HG03354 (cell line): ENCODE results near the gene VCP.

ENCODE experiments used
- ATAC-seq: cut with Tn5 transposase; IDR thresholded peaks from one replicate; pipeline ENCODE4 v1.9.1; 2021; ENCODE audit warnings: mild to moderate bottlenecking; ENCODE audit not compliant: unreplicated experiment, poor library complexity, severe bottlenecking

The VCP gene

GRCh38 chr9:35104586-35104985, 32.2 kb upstream of the VCP start:
- ATAC-seq, result no peak

- ATAC-seq, result no peak
Measured at GRCh38 chr9:35103660-35104191, 31.3 kb upstream of the VCP start.

- ATAC-seq, result peak; percentile 94
Measured at GRCh38 chr9:35102769-35103659, 30.6 kb upstream of the VCP start, which contains the start of gene STOML2. Gene STOML2 (minus strand): TSS chr9:35103131. CDS start chr9:35103094, 37 bp downstream.

- ATAC-seq, result no peak
Measured at GRCh38 chr9:35102465-35102768, 30.0 kb upstream of the VCP start.

GRCh38 chr9:35097573-35097972, 25.1 kb upstream of the VCP start:
- no peak for ATAC-seq

GRCh38 chr9:35096035-35096849, 23.8 kb upstream of the VCP start, which contains the start of gene PIGO:
Gene PIGO (minus strand): TSS chr9:35096591. CDS start chr9:35095565, 1,026 bp downstream.
- peak; percentile 92 for ATAC-seq

GRCh38 chr9:35091536-35091935, 19.1 kb upstream of the VCP start:
- ATAC-seq, result no peak

GRCh38 chr9:35089434-35089833, 17.0 kb upstream of the VCP start:
- no peak for ATAC-seq

- no peak for ATAC-seq
Measured at GRCh38 chr9:35085078-35085477, 12.7 kb upstream of the VCP start.

GRCh38 chr9:35079426-35080341, 7.3 kb upstream of the VCP start, which contains the start of gene FANCG:
Gene FANCG (minus strand): TSS chr9:35079942. CDS start chr9:35079524, 418 bp downstream.
- ATAC-seq, result peak; percentile 88

- no peak for ATAC-seq
Measured at GRCh38 chr9:35079041-35079425, 6.6 kb upstream of the VCP start.

- no peak for ATAC-seq
Measured at GRCh38 chr9:35078066-35078465, 5.6 kb upstream of the VCP start.

GRCh38 chr9:35076848-35077247, 4.4 kb upstream of the VCP start:
- ATAC-seq, result no peak

GRCh38 chr9:35075358-35075757, 2.9 kb upstream of the VCP start:
- ATAC-seq, result no peak

- no peak for ATAC-seq
Measured at GRCh38 chr9:35074791-35075190, 2.4 kb upstream of the VCP start.

GRCh38 chr9:35074141-35074540, 1.7 kb upstream of the VCP start:
- ATAC-seq, result no peak

GRCh38 chr9:35073279-35073612, 821 bp upstream of the VCP start:
- ATAC-seq, result no peak

GRCh38 chr9:35071814-35072460, 488 bp downstream of the VCP start:
- peak; percentile 67 for ATAC-seq
